ENCODE data around the gene DPY19L3. TPM values are rescaled to one million over a fixed set of nuclear protein-coding genes. Genes with fewer than 3 reads are reported as not detected.

DPY19L3 gene
- polyA plus RNA-seq, 1 of the 3 experiments (the other 2 are of a cell fraction) = 25.2 TPM

GRCh38 chr19:32427536-32427935 is 22.0 kb downstream of the DPY19L3 start:
- Histone ChIP-seq H3K79me2 (ENCODE audit: insufficient read depth) (peaks cover 4% of the 10 kb centered on the region; the same call in 1 of the 2 replicates), H2AFZ (ENCODE audit: low read depth) (no peak overlapping the region), H3K27me3 (ENCODE audit: insufficient read depth) (no peaks in the 10 kb centered on the region), H3K4me2 (no peak overlapping the region), H4K20me1 (ENCODE audit: insufficient read depth) (no peaks in the 10 kb centered on the region), H3K36me3 (replicated peaks in 1 of 2; ENCODE audit: control insufficient read depth in 1 of 2, insufficient read depth in 2 of 2, low read length in 1 of 2) (peaks cover 3 to 17% of the 10 kb centered on the region in 2 experiments), H3K9me3 (no peaks in the 10 kb centered on the region), H3K9ac (no peak overlapping the region), H3K27ac (ENCODE audit: low read depth in 2 of 2, low read length in 1 of 2) (no peak overlapping the region), H3K4me1 (ENCODE audit: control insufficient read depth in 1 of 2, insufficient read depth in 2 of 2, low read depth in 1 of 2, low read length in 1 of 2) (no peaks in the 10 kb centered on the region), H3K9me2 (no peaks in the 10 kb centered on the region), H3F3A (replicated peaks; ENCODE audit: insufficient read depth) (peaks cover 4% of the 10 kb centered on the region), H3K4me3 (ENCODE audit: low read depth in 2 of 2, low read length in 1 of 2) (no peak overlapping the region)
- TF ChIP-seq REST (IDR thresholded peaks at IDR 0.05; ENCODE audit: low read depth, low read length) (no peak), ZBTB33 (IDR thresholded peaks at IDR 0.05; ENCODE audit: borderline replicate concordance, low read depth) (no peak), NFIC (IDR thresholded peaks at IDR 0.05; ENCODE audit: borderline replicate concordance) (no peak), MXI1 (IDR thresholded peaks at IDR 0.05; ENCODE audit: low read depth, low read length) (no peak), PBX3 (IDR thresholded peaks at IDR 0.05) (no peak)
- 82% methylated on average over 3 of the region's 3 CpGs for WGBS (ENCODE audit: low lambda C conversion rate)
- POLR2A ChIA-PET = no interaction called here
- CTCF ChIA-PET = no interaction called here
- no peak for DNase-seq

GRCh38 chr19:32436692-32437091 is 31.1 kb downstream of the DPY19L3 start:
- TF ChIP-seq REST (IDR thresholded peaks at IDR 0.05; ENCODE audit: low read depth, low read length) = no peak
- TF ChIP-seq CHD2 (IDR thresholded peaks at IDR 0.05; ENCODE audit: low read length, partially characterized antibody) = no peak
- no peak for TF ChIP-seq GABPA (IDR thresholded peaks at IDR 0.05; ENCODE audit: low read depth)
- TF ChIP-seq SMC3 (IDR thresholded peaks at IDR 0.05; ENCODE audit: low read depth, low read length) = no peak
- TF ChIP-seq NRF1 (IDR thresholded peaks at IDR 0.05; ENCODE audit: low read depth, low read length) = no peak
- no peak for TF ChIP-seq MXI1 (IDR thresholded peaks at IDR 0.05; ENCODE audit: low read depth, low read length)
- no peak for TF ChIP-seq MAX (IDR thresholded peaks at IDR 0.05; ENCODE audit: low read depth)
- no peak for TF ChIP-seq NFIC (IDR thresholded peaks at IDR 0.05; ENCODE audit: borderline replicate concordance)
- no peak overlapping the region for H3K4me3 ChIP-seq (ENCODE audit: low read depth in 2 of 2, low read length in 1 of 2)
- ChIA-PET CTCF (no interaction called here), POLR2A (no interaction called here)
- peaks cover 7% of the 10 kb centered on the region for H3F3A ChIP-seq (replicated peaks; ENCODE audit: insufficient read depth)
- no peak overlapping the region for H2AFZ ChIP-seq (ENCODE audit: low read depth)
- H3K9ac ChIP-seq = no peak overlapping the region
- DNase-seq = no peak
- no peaks in the 10 kb centered on the region for H3K9me2 ChIP-seq
- H3K9me3 ChIP-seq = no peaks in the 10 kb centered on the region
- no peaks in the 10 kb centered on the region for H3K79me2 ChIP-seq (ENCODE audit: insufficient read depth)
- H3K27ac ChIP-seq (ENCODE audit: low read depth in 2 of 2, low read length in 1 of 2) = no peak overlapping the region
- H3K4me2 ChIP-seq = no peak overlapping the region
- H3K36me3 ChIP-seq (replicated peaks in 1 of 2; ENCODE audit: control insufficient read depth in 1 of 2, insufficient read depth in 2 of 2, low read length in 1 of 2) = peaks cover 60 to 71% of the 10 kb centered on the region in 2 experiments
- H3K4me1 ChIP-seq (ENCODE audit: control insufficient read depth in 1 of 2, insufficient read depth in 2 of 2, low read depth in 1 of 2, low read length in 1 of 2) = no peaks in the 10 kb centered on the region
- 95% methylated on average over 6 of the region's 6 CpGs for WGBS (ENCODE audit: low lambda C conversion rate)
- H4K20me1 ChIP-seq (ENCODE audit: insufficient read depth) = no peaks in the 10 kb centered on the region
- H3K27me3 ChIP-seq (ENCODE audit: insufficient read depth) = no peaks in the 10 kb centered on the region

Data from SK-N-SH (cell line).